GM19395 (cell line): ENCODE measurements around the gene SIK3.

ENCODE experiments used
- ATAC-seq: cut with Tn5 transposase; IDR thresholded peaks from one replicate; pipeline ENCODE4 v1.9.1; 2021; ENCODE audit warnings: mild to moderate bottlenecking, moderate library complexity; ENCODE audit not compliant: unreplicated experiment

The SIK3 gene

DNA sequence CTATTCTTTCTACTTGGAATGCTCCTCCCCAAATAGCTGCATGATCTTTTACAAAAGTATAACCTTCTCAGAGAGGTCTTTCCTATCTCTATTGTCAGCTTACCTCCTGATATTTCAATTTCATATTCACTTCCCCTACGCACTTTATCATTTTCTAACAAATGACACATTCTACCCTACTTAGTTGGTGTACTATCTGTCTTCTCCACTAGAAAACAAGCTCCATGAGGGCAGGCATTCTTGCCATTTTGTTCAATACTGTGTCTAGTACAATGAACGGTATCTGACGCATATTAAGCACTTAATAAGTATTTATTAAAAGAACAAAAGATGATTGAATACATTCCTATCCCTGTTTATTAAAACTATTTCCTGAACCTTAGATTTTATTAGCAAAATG, 164.3 kb downstream of the SIK3 start:
- ATAC-seq: no peak

DNA sequence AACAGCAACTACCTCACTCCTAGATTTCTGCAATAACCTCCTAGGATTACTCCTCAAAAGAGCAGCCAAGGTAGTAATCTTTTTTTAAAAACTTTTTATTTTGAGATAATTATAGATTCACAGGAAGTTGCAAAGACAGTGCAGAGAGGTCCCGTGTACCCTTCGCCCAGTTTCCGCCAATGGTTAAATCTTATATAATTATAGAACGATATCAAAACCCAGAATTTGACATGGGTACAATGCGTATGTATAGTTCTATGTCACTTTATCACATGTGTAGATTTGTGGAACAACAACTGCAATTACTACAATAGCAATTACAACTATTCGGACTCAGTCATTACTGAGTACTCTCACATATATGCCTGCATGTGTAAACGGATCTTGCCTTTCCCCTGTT, 166.0 kb downstream of the SIK3 start:
- no peak for ATAC-seq

DNA sequence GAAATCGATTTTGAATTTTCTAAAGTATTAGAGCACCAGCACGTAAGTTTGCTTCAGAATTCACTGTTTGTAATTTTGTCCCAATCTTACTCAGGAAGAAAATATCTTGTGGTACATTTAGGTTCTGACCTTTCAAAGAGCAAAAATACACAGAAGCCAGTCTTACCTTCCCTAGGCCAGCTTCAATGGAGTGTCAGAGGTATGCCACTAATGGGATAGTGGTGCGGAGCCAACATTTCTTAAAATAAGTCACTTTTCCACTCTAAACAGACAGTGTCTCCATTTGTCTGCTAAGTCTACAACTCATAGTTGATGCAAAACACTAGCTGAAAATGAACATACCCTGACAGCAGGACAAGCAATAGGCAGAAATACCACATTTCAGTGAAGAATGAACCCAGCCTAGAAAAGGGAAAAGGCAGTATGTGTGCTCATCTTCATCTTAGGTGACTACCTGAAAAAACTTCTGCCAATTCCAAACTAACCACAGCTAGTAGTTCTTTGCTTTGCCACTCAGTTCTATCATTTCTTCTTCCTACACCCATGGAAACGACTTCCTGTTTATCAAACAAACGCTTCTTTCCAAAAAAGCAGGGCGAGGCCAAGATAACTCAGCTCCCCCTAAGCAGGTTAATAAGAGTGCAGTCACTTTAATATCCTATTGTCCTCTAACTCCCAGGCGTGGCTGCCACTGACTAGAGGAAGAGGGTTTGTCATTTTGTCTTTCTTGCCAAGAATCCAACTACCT, 166.8 kb downstream of the SIK3 start:
- ATAC-seq: no peak

DNA sequence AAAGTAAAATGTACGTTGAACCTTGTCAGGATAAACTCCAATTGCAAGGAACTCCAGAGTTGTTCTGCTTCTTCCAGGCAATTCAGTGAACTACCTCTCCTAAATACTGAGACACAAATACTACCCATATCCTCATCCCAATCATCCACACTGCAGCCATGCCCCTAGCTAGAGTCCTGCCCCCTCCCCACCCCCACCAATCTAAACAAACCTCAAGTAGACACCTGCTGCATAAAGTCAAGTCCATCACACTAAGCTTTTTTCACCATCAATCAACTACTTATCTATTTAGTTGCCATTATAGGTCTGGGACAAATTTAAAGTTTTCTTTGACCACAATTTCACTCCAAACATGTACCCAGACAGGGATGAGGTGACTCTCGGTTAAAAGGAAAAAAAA, 167.6 kb downstream of the SIK3 start:
- no peak for ATAC-seq

DNA sequence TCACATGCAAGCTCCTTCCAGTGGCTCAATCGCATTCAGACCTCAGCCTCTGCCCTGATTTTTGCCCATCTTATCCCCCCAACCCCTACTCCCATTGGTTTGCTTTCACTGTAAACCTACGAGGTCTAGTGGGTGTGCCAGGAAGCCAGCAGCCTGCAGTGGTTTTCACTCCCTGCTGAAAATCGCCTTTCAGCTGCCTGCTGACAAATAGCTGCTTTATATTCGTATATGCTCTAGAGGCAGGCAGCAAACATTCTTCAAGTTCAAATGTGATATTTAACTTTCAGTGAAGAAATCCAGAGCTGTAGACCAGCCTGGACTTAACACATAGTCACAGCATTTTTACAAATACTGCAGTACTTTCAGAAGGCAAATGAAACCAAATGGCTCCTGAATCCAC, 168.1 kb downstream of the SIK3 start:
- ATAC-seq: no peak

DNA sequence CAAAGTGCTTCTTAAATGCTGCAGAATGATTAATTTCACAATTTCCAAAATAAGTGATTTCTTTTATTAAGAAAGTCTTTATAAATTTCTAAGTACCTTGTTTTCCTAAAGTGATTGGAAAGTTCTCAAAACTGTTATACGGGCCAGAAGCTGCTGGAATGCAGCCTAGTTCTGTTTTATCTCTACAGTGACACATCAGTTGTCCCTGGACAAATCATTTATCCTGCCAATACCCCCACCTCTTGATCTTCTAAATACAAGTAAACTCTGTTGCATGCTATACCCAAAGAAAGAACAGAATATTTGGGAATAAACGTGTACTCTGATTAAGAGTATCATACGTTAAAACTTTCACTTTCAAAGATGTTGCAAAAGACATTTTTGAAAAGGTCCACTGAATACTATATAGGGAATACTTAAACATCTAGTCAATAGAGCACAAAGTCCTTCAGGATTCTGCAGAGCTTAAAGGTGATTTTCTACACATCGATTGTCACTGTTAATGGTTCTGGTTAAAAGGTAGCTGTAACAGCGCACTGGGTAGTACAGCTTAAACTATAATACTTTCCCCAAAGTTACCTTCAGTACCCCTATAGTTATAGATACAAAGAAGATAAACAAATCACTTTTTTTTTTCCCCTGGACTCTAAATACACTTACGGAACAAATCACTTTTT, 168.7 kb downstream of the SIK3 start:
- ATAC-seq: no peak

DNA sequence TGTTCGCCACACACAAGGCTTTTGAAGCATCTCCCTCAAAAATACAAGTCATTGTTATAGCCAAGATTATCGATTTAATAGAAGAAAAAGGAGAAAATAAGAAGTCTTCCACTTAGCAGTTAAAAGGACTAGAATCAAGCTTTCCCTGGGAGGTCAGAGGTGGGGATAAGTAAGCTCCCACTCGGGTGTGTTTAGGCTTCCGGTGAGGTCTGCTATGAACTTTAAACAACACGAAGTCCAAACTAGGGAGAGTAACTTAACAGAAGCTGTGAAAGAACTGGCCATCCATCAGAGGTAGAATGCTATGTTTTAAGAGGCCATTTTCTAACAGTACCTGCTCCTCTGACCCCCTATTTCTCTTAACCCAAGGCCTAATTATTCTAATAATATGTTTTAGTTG, 169.4 kb downstream of the SIK3 start:
- no peak for ATAC-seq

DNA sequence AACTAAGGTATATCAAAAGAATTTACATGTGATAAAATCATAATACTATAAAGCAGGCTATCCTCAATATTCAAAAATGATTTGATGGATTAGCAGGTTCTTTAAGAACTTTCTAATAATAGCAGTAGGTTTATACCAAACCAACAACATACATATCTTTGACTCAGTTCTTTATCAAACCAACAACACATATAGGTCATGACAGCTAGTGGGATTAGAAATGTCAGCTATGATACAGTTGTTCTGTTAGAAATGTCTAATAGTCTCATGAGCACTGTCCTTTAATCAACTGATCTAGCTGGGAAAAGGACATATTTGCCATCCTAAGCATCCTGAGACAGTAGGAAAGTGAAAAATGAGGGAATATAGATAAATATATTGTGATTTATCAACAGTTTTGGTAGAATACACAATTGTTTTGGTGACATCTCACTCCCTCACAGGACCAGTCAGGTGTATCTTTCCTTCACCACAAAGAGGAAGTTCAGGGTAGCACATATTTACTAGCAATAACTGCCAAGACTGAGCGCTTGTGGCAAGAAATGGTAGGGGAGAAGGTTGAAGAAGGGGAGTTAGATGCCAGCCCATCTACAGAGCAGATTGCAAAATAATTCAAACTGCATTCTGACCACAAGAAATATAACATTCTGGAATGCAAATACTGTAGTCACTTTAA, 170.0 kb downstream of the SIK3 start:
- peak; percentile 80 for ATAC-seq

DNA sequence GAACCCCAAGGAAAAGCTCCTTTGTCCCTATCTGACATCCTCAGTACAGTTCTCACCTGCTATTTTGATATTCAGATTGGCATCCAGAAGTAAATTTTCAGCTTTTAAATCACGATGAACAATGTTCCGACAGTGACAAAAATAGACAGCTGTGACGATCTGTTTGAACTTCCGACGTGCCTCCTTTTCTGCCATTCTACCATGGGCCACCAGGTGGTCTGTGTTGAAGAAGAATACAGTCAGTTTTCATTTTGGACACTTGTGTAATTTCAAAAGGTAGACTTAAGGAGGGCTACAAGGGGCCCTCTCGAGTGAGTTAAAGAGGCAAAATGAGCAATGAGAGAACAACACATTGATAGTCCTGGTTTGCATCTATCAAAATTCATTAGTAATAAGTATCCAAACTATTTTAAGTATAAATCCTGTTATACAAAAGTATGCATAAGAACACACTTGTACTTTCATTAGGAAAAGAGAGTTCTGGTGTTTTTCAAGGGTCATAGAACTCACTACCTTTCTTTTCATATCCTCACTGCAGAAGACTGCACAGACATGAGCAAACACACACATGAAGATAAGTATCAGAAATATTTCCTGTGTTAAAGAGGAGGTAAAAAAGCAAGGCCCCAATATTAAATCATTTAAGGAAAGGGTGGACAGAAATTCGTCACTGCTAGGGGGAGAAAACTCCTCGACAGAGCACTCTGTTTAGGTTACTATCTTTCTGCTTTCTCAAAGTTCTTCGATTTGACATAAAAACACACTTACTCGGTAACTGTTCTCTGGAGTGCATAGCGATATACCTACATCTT, 170.9 kb downstream of the SIK3 start:
- no peak for ATAC-seq

DNA sequence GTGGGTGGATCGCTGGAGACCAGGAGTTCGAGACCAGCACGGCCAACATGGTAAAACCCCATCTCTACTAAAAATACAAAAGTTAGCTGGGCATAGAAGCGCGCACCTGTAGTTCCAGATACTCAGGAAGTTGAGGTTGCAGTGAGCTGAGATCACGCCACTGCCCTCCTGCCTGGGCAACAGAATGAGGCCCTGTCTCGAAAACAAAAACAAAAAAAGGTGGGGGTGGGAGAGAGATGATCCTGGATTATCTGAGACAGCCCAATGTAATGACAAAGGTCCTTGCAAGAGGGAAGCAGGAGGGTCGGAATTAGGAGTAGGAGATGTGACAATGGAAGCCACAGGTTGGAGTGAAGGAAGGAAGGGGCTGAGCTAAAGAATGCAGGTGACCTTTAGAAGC, 173.2 kb downstream of the SIK3 start:
- no peak for ATAC-seq

DNA sequence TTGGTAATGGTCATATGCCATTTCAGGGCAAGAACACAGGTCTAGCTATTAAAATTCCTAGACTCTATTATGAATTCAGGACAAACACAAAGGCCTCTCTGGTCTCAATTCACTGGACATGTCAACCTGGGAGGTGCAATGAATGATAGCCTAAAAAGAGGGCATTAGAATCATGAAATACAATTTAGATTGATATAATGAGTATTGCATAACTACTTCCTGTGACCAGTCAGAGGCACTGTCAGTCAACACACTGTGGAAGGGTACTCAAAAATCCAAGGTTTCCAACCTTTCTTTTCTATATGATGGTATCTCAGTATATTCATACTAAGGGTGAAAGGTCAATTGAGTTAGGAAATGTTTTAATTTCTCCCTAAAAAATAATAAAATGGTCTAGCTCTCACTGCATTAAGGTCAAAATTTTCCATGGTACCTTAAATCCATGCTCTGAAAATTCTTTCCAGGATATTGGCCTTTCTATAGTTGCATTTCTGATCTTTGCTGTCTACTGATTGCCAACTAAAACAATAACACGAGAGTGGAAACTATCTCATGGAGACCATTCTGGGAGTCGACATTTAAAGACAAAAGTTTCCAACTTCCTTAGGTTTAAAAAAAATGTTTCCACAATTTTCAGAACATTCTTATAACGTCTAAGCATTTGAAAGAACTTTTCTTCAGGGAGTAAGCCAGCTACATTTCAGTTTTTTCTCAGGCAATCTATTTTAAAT, 179.1 kb downstream of the SIK3 start:
- no peak for ATAC-seq

DNA sequence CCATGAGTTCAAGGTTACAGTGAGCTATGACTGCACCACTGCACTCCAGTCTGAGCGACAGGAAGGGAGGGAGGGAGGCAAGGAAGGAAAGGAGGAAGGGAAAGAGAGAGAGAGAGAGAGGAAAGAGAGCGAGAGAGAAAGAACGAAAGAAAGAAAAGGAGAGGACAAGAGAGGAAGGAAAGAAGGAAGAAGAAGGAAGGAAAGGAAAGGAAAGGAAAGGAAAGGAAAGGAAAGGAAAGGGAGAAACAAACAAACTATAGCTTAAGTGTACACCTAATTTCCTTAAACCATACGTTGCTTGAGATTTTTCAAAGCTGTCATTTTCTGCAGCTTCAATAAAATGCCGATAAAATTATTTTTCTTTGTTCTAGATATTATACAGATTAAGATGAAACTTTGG, 180.6 kb downstream of the SIK3 start:
- no peak for ATAC-seq

DNA sequence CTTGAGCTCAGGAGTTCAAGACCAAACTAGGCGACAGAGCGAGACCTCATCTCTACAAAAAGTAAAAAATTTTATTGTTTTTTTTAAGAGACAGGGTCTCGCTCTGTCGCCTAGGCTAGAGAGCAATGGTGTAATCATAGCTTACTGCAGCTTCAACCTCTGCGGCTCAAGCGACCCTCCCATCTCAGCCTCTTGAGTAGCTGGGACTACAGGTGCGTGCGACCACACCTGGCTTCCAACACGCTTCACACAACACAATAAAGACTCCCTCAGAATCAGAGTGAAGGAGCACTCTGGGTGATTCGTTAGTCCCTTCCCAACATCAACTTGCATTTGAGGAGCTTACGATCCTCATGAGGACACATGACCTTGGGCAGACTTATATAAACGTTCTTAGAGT, 181.3 kb downstream of the SIK3 start:
- ATAC-seq: no peak

DNA sequence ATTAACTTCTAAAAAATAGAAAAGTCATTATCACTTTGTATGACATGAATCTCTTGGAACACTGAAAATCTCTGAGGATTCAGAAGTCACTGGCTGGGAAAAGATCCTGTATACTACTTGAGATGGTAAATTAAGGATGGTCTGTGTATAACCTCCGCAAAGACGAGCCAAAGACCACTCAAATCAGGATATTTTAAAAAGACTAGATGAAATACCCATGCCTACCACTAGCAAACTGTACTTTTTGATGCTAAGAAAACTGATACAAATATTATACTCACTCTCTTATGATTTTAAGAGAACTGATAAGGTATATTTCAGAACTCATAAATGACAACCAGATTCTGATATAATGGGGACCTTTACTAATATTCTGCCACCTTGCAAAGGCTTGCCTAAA, 182.2 kb downstream of the SIK3 start:
- no peak for ATAC-seq

DNA sequence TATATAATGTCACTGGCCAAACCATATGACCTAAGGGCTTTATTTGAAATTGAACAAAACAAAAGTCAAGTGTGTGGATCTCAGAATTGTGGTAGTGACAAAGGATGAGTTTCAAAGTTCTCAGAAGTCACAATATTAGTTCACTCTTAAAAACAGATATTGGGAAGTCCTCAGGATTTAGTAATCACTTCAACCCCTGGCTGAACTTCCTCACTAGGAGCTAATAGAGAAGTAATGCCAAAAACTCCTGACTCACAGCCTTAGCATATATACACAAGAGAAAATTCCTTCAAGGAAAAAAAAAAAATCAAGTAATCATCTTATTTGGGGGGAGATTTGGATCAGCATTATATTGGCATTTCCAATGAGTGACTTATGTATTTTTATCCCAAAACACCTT, 185.2 kb downstream of the SIK3 start:
- ATAC-seq: no peak

DNA sequence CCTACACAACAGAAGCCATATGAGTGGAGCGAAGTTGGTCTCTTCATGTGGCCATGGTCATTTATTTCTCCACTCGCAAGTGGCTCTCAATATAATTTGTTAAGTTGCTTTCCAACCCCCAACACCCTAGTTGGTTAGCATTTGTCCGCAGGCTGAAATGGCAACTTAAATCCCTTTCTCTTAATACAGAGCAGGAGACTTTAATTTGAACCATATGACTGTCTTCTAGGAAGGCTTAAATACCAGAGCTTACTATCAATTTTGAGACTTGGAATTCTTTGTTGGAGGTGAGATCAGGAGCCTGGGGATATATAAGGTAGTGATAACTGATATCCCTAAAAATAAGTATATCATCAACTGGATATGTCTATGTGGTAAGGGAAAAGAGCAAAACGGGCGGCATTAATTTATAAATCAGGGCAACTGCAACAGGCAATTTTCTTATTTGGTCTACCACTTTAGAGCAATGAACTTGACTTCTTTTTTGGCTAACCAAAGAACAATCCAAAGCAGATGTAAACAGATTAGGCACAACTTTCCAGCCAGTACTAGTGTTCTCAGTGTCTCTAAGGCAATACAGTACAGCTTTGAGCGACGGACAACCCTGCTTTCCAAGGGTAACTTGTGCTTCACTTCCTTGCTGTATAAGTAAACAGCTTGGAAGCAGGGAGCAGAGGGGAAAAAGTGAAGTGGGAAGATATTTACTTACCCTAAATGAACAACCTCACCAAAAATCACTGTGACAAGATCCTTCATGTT, 186.1 kb downstream of the SIK3 start:
- no peak for ATAC-seq

DNA sequence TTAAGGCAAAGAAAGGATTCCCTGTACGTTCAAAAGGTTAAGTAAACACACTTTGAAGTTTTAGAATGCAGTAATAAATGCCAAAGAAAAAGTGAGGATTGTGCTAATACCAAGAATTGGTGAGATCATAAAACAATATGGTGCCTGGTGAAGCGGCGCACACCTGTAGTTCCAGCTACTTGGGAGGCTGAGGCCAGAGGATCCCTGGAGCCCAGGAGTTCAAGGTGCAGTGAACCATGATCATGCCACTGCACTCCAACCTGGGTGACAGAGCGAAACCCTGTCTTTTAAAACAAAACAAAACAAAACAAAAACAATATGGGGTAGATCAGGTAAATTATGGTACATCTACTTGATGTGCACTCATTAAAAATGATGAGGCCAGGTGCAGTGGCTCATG, 187.4 kb downstream of the SIK3 start:
- no peak for ATAC-seq

DNA sequence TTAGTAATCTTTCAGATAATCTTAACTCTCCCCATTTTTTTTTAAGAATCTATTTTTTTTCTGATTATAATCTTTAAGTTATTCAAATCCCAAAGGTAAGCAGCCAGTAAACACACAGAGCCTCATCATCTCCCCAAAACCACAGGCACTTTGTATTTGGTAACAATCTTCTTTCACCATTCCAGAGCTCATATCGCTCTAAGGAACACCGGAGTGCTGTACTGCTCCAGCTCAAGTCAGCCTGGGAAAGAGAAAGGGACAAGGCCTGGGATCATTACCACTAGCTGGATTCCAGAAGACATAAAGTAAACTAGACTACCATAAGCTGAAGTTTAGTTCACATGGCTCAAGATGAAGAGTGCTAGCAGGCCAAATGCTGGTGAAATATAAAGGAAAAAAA, 187.8 kb downstream of the SIK3 start:
- no peak for ATAC-seq

DNA sequence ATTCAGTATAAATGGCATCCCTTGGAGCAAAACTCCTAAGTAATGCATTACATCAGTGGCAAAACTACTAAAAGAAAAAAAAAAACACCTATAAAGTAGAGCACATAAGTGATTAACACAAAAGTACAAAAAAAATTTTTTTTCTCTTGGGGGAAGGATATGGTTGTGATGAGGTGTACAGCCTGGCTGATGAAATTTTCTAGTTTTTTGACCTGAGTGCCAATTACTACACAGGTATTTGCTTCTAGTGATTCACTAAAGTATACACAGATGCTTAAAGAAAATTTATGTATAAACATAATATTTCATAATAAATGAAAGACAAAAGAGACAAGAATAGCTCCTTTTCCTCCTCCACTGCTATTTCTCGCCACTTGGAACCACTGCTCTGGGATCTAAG, 189.0 kb downstream of the SIK3 start:
- ATAC-seq: no peak

DNA sequence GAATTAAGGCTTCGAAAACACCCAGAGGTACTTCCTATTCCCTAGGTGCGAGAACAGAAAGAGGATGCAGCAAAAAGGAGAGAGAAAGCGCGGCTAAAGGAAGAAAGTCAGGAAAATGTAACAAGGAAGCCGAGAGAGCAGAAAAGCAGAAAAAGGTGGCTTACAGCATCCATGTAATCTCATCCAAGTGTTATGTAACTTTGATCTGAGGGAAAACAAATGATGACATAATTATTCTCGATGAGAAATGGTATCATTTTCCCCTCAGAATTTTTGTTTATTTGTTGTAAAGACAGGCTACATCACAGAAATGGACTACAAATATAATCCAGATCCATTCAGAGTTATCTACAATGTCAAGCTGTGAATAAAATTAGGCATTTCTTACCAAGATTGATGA, 191.7 kb downstream of the SIK3 start:
- ATAC-seq: no peak
